Measurements from ENCODE around the gene NHLRC4.

GRCh38 chr16:577796-578195, 11.0 kb downstream of the NHLRC4 start:
- TF ChIP-seq TARDBP (IDR thresholded peaks at IDR 0.05) (no peak), BHLHE40 (IDR thresholded peaks at IDR 0.05; ENCODE audit: borderline replicate concordance) (no peak), SP1 (IDR thresholded peaks at IDR 0.05) (no peak)

All from HEK293T (cell line).